Measurements from ENCODE around the gene RPL11.
"Not testable (repeated sequence)": the region's sequence is repeated elsewhere in the genome, so short reads cannot be mapped to it uniquely, and the experiment has no call there.

RPL11 gene

DNA sequence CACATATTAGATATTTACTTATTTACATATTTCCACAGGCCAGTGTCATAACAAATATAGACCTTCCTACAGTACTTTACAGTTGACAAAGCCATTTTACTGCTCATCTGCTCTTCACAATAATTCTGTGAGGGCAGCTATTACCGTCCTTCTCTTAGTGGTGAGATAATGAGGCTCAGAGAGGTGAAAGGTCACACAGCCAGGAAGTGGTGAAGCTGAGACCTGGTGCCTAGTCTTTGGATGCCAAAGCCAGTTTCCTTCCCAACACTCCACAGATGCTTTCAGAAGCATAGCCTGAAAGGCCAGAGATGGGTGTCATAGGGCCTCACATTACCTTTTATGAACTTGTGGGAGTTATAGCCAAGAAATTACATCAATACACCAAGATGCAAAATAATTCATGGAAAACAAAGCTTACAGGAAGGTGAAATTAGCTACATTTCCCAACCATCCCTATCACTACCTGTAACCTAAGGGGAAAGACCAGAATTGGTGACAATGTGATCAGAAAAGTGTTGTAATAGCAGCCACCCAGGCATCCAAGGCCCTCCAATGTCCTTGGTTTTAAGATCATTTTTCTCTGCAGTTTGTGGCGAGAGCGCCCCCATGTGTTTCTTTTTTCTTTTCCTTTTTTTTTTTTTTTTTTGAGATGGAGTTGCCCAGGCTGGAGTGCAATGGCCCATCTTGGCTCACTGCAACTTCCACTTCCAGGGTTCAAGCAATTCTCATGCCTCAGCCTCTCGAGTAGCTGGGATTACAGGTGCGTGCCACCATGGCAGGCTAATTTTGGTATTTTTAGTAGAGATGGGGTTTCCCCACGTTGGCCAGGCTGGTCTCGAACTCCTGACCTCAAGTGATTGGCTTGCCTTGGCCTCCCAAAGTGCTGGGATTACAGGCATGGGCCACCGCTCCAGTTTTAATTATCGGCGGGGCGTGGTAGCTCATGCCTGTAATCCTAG lies 26.5 kb upstream of the RPL11 start:
- H3K36me3 ChIP-seq (ENCODE audit: insufficient read depth, low read length) = no peaks in the 10 kb centered on the region
- H3K4me1 ChIP-seq (ENCODE audit: insufficient read depth, low read length) = peaks cover 4% of the 10 kb centered on the region; the same call in 1 of the 2 replicates
- H3K9me3 ChIP-seq (ENCODE audit: control insufficient read depth, insufficient read depth, low read length) = no peaks in the 10 kb centered on the region
- H3K9ac ChIP-seq (ENCODE audit: low read depth, low read length) = no peak overlapping the region

DNA sequence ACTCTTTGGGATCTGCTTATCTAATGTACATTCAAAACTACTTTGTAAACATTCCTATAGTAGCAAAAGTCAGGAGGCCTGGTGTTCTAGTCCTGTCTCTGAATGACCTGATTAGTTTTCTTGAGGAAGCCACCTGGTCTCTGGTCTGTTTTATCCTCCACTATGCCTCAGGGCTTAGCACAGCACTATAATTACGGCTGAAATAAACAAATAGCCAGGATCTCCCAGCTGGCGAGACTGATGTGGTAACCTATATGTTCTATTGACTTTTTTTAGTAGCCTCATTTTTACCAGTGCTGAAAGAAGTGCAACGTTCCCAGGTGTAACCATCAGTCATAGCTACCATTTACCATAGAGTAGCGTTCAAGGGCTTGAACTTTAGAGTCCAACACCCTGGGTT lies 24.2 kb upstream of the RPL11 start:
- H3K9ac ChIP-seq (ENCODE audit: low read depth, low read length) = no peak overlapping the region
- no peaks in the 10 kb centered on the region for H3K9me3 ChIP-seq (ENCODE audit: control insufficient read depth, insufficient read depth, low read length)
- H3K36me3 ChIP-seq (ENCODE audit: insufficient read depth, low read length) = no peaks in the 10 kb centered on the region
- peaks cover 4% of the 10 kb centered on the region; the same call in 1 of the 2 replicates for H3K4me1 ChIP-seq (ENCODE audit: insufficient read depth, low read length)

DNA sequence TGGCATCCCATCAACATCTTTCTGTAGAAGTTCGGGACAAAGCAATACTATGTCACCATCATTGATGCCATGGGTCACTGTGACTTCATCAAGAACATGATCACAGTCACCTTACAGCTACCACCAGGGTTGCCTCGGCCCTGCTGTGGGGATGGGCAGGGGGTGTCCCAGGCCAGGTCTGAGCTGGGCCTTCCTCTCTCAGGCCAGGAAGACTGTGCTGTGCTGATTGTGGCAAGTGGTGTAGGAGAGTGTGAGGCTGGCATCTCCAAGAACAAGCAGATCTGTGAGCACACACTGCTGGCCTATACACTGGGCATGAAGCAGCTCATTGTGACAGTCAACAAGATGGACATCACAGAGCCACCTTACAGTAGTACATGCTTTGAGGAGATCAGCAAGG lies 20.9 kb upstream of the RPL11 start:
- H3K36me3 ChIP-seq (ENCODE audit: insufficient read depth, low read length) = no peaks in the 10 kb centered on the region

DNA sequence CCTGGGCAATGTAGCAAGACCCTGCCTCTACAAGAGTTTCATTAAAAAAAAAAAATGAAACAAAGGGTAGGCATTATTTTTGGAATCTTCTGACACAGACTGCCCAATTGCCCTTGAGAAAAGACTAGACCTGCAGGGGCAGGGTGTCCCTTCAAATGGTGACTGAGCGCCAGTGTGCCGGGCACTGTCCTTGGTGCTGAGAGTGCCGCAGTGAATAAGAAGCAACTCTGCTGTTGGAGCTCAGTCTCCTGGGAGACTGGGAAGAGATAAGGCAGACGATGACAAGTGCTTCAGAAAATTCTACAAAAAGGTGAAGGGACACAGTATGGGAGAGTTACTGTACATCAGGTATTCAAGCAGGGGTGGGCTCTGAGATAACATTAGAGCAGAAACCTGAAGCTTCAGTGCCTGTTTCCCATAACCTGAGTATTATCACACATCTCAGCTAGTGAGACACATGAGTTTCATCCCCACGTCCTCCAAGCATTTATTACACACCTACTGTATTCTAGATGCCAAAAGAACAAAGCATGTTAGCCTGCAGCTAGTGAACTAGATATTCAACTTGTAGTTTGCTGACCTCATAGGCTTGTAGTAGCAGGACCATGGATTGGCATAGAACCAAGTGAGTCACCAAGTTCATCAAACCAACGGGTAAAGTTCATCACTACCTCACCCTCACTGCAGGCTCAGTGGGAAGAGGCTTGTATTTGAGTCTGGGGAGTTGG lies 18.4 kb upstream of the RPL11 start:
- no peaks in the 10 kb centered on the region for H3K9me3 ChIP-seq (ENCODE audit: control insufficient read depth, insufficient read depth, low read length)
- H3K36me3 ChIP-seq (ENCODE audit: insufficient read depth, low read length) = no peaks in the 10 kb centered on the region
- no peaks in the 10 kb centered on the region for H3K4me1 ChIP-seq (ENCODE audit: insufficient read depth, low read length)

More for the DNA sequence above, 20.9 kb upstream of the RPL11 start:
- Histone ChIP-seq H3K4me1 (ENCODE audit: insufficient read depth, low read length) (no peaks in the 10 kb centered on the region), H3K9me3 (ENCODE audit: control insufficient read depth, insufficient read depth, low read length) (no peaks in the 10 kb centered on the region), H3K9ac (ENCODE audit: low read depth, low read length) (no peak overlapping the region)

DNA sequence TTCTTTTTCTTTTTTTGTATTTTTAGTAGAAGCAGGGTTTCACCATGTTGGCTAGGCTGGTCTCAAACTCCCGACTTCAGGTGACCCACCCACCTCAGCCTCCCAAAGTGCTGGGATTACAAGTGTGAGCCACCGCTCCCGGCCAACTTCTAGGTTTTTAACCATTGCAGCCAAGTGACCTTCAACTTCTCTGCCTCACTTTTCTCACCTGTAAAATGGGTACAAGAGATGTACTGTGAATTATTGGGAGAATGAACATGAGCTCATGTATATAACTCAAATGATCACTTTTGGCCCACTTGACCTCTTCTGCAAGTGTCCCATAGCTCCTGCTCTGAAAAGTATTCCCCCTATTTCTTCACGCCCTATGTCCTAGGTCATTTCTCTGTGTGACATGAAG lies 11.8 kb upstream of the RPL11 start:
- no peak overlapping the region for H3K9ac ChIP-seq (ENCODE audit: low read depth, low read length)
- H3K4me1 ChIP-seq (ENCODE audit: insufficient read depth, low read length) = no peaks in the 10 kb centered on the region
- H3K36me3 ChIP-seq (ENCODE audit: insufficient read depth, low read length) = no peaks in the 10 kb centered on the region
- no peaks in the 10 kb centered on the region for H3K9me3 ChIP-seq (ENCODE audit: control insufficient read depth, insufficient read depth, low read length)

More for the DNA sequence above, 18.4 kb upstream of the RPL11 start:
- H3K9ac ChIP-seq (ENCODE audit: low read depth, low read length) = no peak overlapping the region

DNA sequence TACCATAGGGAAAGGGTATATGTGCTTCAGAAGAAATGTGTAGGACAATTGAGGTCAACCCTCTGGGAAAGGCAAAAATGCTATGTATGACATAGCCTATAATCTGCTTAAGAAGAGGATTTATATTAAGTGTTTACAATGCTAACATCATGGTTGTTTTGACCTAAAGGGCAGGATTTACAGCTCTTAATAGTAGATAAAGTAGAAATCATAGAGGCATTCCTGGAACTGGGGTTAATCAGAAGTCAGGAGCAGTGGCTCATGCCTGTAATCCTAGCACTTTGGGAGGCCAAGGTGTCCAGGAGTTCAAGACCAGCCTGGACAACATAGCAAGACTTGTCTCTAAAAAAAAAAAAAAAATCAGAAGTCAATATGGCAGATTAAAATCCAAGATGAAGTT lies 8.7 kb upstream of the RPL11 start:
- Histone ChIP-seq H3K36me3 (ENCODE audit: insufficient read depth, low read length) (no peaks in the 10 kb centered on the region), H3K4me1 (ENCODE audit: insufficient read depth, low read length) (no peaks in the 10 kb centered on the region), H3K9me3 (ENCODE audit: control insufficient read depth, insufficient read depth, low read length) (no peaks in the 10 kb centered on the region), H3K9ac (ENCODE audit: low read depth, low read length) (no peak overlapping the region)

DNA sequence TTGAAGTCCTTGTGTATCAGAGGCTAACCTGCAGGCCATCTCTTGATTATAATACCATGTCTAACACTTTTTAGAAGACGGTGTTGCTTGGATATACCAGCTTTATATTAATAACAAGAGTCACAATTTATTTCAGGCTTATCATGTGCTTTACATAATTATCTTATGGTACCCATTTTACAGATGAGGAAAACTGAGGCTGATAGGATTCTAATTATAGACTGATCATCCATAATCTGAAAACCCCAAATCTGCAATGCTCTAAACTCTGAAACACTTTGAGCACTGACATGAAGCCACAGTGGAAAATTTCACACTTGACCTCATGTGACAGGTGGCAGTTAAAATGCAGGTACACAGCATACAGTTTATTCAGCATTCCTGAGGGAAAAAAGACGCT lies 7.2 kb upstream of the RPL11 start:
- Histone ChIP-seq H3K9me3 (ENCODE audit: control insufficient read depth, insufficient read depth, low read length) (no peaks in the 10 kb centered on the region), H3K9ac (ENCODE audit: low read depth, low read length) (no peak overlapping the region), H3K4me1 (ENCODE audit: insufficient read depth, low read length) (no peaks in the 10 kb centered on the region), H3K36me3 (ENCODE audit: insufficient read depth, low read length) (no peaks in the 10 kb centered on the region)

DNA sequence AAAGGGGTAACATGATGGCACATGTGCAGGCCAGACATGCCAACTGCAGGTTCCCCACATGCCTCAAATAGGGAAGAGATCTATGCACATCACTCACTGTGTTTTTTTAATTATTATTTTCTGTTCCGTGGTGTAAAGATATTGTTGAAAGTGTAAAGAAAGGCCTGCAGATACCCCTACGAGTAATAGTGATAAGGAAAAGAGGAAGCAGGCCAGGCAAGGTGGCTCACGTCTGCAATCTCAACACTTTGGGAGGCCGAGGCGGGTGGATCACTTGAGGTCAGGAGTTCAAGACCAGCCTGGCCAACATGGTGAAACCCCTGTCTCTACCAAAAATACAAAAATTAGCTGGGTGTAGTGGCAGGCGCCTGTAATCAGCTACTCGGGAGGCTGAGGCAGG lies 6.4 kb upstream of the RPL11 start:
- not testable (repeated sequence) for H3K9me3 ChIP-seq (ENCODE audit: control insufficient read depth, insufficient read depth, low read length); H3K36me3 ChIP-seq (ENCODE audit: insufficient read depth, low read length); H3K4me1 ChIP-seq (ENCODE audit: insufficient read depth, low read length); H3K9ac ChIP-seq (ENCODE audit: low read depth, low read length)

DNA sequence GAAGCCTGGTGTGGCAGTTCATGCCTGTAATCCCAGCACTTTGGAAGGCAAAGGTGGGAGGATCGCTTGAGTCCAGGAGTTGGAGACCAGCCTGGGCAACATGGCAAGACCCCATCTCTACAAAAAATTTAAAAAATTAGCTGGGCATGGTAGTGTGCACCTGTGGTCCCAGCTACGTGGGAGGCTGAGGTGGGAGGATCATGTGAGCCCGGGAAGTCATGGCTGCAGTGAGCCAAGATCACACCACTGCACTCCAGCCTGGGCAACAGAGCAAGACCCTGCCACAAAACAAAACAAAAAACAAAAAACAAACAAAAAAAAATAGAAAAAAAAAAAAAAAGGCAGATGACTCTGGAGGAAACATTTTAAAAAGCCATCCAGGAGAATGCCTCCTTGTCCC lies 3.9 kb upstream of the RPL11 start:
- not testable (repeated sequence) for H3K9ac ChIP-seq (ENCODE audit: low read depth, low read length); H3K36me3 ChIP-seq (ENCODE audit: insufficient read depth, low read length); H3K4me1 ChIP-seq (ENCODE audit: insufficient read depth, low read length); H3K9me3 ChIP-seq (ENCODE audit: control insufficient read depth, insufficient read depth, low read length)

DNA sequence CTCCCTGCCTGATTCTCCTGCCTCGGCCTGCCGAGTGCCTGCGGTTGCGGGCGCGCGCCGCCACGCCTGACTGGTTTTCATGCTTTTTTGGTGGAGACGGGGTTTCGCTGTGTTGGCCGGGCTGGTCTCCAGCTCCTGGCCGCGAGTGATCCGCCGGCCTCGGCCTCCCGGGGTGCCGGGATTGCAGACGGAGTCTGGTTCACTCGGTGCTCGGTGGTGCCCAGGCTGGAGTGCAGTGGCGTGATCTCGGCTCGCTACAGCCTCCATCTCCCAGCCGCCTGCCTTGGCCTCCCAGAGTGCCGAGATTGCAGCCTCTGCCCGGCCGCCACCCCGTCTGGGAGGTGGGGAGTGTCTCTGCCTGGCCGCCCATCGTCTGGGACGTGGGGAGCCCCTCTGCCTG lies 3.3 kb upstream of the RPL11 start:
- H3K9me3 ChIP-seq (ENCODE audit: control insufficient read depth, insufficient read depth, low read length); H3K9ac ChIP-seq (ENCODE audit: low read depth, low read length); H3K4me1 ChIP-seq (ENCODE audit: insufficient read depth, low read length); H3K36me3 ChIP-seq (ENCODE audit: insufficient read depth, low read length): not testable (repeated sequence)

DNA sequence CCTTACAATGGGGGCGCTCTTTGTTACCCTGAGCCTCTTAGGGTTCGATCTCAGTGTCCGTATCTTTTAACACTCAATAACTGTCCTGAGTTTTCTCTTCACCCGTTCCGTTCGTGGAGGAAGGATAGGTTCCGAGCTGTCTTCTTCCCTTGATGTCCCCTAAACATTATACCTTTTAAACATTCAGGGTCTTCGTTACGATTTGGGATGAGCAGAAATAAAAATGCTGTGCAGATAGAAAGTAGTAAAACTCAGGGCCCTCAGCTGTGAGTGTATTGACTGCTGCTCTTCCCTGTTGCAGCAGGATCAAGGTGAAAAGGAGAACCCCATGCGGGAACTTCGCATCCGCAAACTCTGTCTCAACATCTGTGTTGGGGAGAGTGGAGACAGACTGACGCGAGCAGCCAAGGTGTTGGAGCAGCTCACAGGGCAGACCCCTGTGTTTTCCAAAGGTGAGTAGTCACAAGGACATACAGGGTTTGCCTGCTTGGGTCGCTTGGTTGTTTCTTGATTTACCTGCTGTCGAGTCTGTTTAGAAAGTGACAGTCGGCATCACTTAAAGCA lies 784 bp downstream of the RPL11 start:
- H3K4me1 ChIP-seq (ENCODE audit: insufficient read depth, low read length) = peaks cover 10% of the 10 kb centered on the region
- H3K9ac ChIP-seq (ENCODE audit: low read depth, low read length) = peak overlapping the region; percentile 88
- peaks cover 47% of the 10 kb centered on the region for H3K36me3 ChIP-seq (ENCODE audit: insufficient read depth, low read length)
- H3K9me3 ChIP-seq (ENCODE audit: control insufficient read depth, insufficient read depth, low read length) = no peaks in the 10 kb centered on the region

DNA sequence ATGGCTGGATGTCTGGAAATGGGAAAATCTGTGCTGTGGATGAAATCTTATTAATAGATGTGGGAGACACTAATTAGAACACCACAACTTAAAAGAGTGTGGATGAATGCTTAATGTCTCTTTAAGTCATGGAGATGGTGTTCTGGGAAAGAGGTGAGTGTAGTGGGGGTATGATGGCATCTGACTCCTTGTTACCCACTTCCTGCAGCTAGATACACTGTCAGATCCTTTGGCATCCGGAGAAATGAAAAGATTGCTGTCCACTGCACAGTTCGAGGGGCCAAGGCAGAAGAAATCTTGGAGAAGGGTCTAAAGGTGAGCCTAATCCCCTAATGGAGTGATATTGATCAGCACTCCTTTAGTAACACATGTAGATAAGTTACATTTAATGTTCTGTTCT lies 2.0 kb downstream of the RPL11 start:
- Histone ChIP-seq H3K36me3 (ENCODE audit: insufficient read depth, low read length) (peaks cover 58% of the 10 kb centered on the region), H3K9me3 (ENCODE audit: control insufficient read depth, insufficient read depth, low read length) (no peaks in the 10 kb centered on the region), H3K4me1 (ENCODE audit: insufficient read depth, low read length) (peaks cover 10% of the 10 kb centered on the region), H3K9ac (ENCODE audit: low read depth, low read length) (no peak overlapping the region)

DNA sequence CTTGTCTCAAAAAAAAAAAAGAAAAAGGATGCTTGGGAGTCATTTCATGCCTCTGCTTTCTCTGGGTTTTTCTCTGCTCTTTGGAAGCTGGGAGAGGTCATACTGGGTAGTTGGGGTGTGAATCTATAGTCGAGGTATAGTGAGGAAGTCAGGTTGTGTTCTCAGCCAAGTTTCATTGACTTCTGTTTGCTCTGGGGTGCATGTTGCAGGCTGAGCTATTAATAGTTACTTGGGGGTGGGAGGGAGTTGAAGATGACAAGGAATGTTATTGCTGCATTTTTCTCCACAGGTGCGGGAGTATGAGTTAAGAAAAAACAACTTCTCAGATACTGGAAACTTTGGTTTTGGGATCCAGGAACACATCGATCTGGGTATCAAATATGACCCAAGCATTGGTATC lies 2.8 kb downstream of the RPL11 start:
- Histone ChIP-seq H3K36me3 (ENCODE audit: insufficient read depth, low read length) (peaks cover 64% of the 10 kb centered on the region), H3K9me3 (ENCODE audit: control insufficient read depth, insufficient read depth, low read length) (no peaks in the 10 kb centered on the region), H3K9ac (ENCODE audit: low read depth, low read length) (no peak overlapping the region), H3K4me1 (ENCODE audit: insufficient read depth, low read length) (peaks cover 10% of the 10 kb centered on the region)

DNA sequence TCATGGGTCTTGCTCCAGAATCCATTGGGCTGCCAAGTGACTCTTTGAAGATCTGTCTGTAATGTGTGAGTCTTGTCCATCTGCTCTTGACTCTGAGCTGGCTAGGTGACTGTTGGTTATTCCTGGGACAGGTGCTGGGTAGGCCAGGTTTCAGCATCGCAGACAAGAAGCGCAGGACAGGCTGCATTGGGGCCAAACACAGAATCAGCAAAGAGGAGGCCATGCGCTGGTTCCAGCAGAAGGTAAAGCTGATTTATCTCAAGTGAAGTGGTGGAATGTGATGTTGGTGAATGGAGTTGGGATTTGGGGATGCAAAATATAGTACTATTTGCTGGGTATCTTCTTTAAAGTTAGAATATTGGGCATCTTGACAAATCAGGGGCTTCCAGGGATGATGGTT lies 4.1 kb downstream of the RPL11 start:
- Histone ChIP-seq H3K4me1 (ENCODE audit: insufficient read depth, low read length) (peaks cover 10% of the 10 kb centered on the region), H3K36me3 (ENCODE audit: insufficient read depth, low read length) (peaks cover 74% of the 10 kb centered on the region), H3K9ac (ENCODE audit: low read depth, low read length) (no peak overlapping the region)

More for the DNA sequence above, 4.1 kb downstream of the RPL11 start:
- no peaks in the 10 kb centered on the region for H3K9me3 ChIP-seq (ENCODE audit: control insufficient read depth, insufficient read depth, low read length)

Data from ES-I3 (cell line).